Measurements from ENCODE around the gene METTL25. TPM values are rescaled to one million over a fixed set of nuclear protein-coding genes. Genes with fewer than 3 reads are reported as not detected.
A peak's percentile ranks its signal among the peaks of the same experiment; 100 is the strongest.

METTL25 gene
- 1 to 10 TPM; 8.3 to 8.6 TPM for total RNA-seq

GRCh38 chr12:82358200-82359114 is at the start of gene METTL25, which contains the start of gene CCDC59:
TSS of gene METTL25 (plus strand) at chr12:82358529. CDS start at chr12:82358566, 37 bp downstream.
TSS of gene CCDC59 (minus strand) at chr12:82358387. CDS start at chr12:82358376, 11 bp downstream.
- DNase-seq = peak; percentile 97
- ChIA-PET CTCF (interaction anchor here (0.8 to 3.6 kb wide), 12 partner anchors 9 to 326 kb away, joined by 3 to 28 read pairs (median 4); no protein-coding TSS in a partner anchor), POLR2A (no interaction called here)
- Mint-ChIP-seq H3K27me3 (no peaks in the 10 kb centered on the region), H3K27ac (peak within 1 kb of the TSS; percentile 99), H3K4me3 (peak within 1 kb of the TSS; percentile 91), H3K4me1 (peaks cover 38% of the 10 kb centered on the region), H3K9me3 (peaks cover 6% of the 10 kb centered on the region), H3K36me3 (ENCODE audit: low read depth) (peaks cover 28% of the 10 kb centered on the region)

DNA sequence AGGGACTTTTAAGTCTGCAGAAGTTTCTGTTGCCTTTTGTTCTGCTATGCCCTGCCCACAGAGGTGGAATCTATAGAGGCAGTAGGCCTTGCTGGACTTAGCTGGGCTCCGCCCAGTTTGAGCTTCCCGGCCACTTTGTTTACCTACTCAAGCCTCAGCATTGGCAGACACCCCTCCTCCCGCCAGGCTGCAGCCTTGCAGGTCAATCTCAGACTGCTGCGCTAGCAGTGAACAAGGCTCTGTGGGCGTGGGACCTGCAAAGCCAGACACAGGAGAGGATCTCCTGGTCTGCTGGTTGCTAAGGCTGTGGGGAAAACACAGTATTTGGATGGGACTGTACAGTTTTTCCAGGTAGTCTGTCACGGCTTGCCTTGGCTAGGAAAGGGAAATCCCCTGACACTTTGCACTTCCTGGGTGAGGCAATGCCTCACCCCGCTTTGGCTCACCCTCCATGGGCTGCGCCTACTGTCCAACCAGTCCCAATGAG is 43.9 kb upstream of the METTL25 start:
- ChIA-PET CTCF (no interaction called here), POLR2A (no interaction called here)
- Mint-ChIP-seq H3K27ac (no peak overlapping the region), H3K4me1 (no peaks in the 10 kb centered on the region), H3K27me3 (peaks cover 2% of the 10 kb centered on the region), H3K36me3 (ENCODE audit: low read depth) (no peaks in the 10 kb centered on the region), H3K4me3 (no peak overlapping the region), H3K9me3 (peaks cover 1% of the 10 kb centered on the region)
- no peak for DNase-seq

- peaks cover 2% of the 10 kb centered on the region for H3K27me3 Mint-ChIP-seq
- no peaks in the 10 kb centered on the region for H3K36me3 Mint-ChIP-seq (ENCODE audit: low read depth)
- no peak for DNase-seq
- H3K4me1 Mint-ChIP-seq = no peaks in the 10 kb centered on the region
- no peak overlapping the region for H3K4me3 Mint-ChIP-seq
- ChIA-PET POLR2A (no interaction called here), CTCF (no interaction called here)
- no peak overlapping the region for H3K27ac Mint-ChIP-seq
- no peaks in the 10 kb centered on the region for H3K9me3 Mint-ChIP-seq
Observed at GRCh38 chr12:82319276-82319675, 39.1 kb upstream of the METTL25 start.

- no peak overlapping the region for H3K4me3 Mint-ChIP-seq
- H3K36me3 Mint-ChIP-seq (ENCODE audit: low read depth) = no peaks in the 10 kb centered on the region
- no peak for DNase-seq
- no peaks in the 10 kb centered on the region for H3K9me3 Mint-ChIP-seq
- H3K27ac Mint-ChIP-seq = no peak overlapping the region
- CTCF ChIA-PET = no interaction called here
- peaks cover 2% of the 10 kb centered on the region for H3K27me3 Mint-ChIP-seq
- POLR2A ChIA-PET = no interaction called here
- no peaks in the 10 kb centered on the region for H3K4me1 Mint-ChIP-seq
Observed at GRCh38 chr12:82325540-82326336, 32.6 kb upstream of the METTL25 start.

GRCh38 chr12:82326905-82327503 is 31.3 kb upstream of the METTL25 start:
- no peaks in the 10 kb centered on the region for H3K36me3 Mint-ChIP-seq (ENCODE audit: low read depth)
- H3K4me1 Mint-ChIP-seq = no peaks in the 10 kb centered on the region
- no peaks in the 10 kb centered on the region for H3K9me3 Mint-ChIP-seq
- ChIA-PET CTCF (no interaction called here), POLR2A (no interaction called here)
- DNase-seq = no peak
- H3K27me3 Mint-ChIP-seq = peaks cover 2% of the 10 kb centered on the region
- no peak overlapping the region for H3K4me3 Mint-ChIP-seq
- H3K27ac Mint-ChIP-seq = no peak overlapping the region

- Mint-ChIP-seq H3K4me3 (no peak overlapping the region), H3K9me3 (no peaks in the 10 kb centered on the region), H3K36me3 (ENCODE audit: low read depth) (no peaks in the 10 kb centered on the region), H3K27ac (no peak overlapping the region), H3K27me3 (peaks cover 2% of the 10 kb centered on the region), H3K4me1 (no peaks in the 10 kb centered on the region)
- CTCF ChIA-PET = interaction anchor here (0.5 kb wide), 1 partner anchor 427 kb away, joined by 3 read pairs; no protein-coding TSS in a partner anchor
- POLR2A ChIA-PET = no interaction called here
- DNase-seq = no peak
Observed at GRCh38 chr12:82327861-82328260, 30.5 kb upstream of the METTL25 start.

GRCh38 chr12:82329508-82329907 is 28.8 kb upstream of the METTL25 start:
- DNase-seq = no peak
- H3K27me3 Mint-ChIP-seq = peaks cover 2% of the 10 kb centered on the region
- no peaks in the 10 kb centered on the region for H3K36me3 Mint-ChIP-seq (ENCODE audit: low read depth)
- no peak overlapping the region for H3K4me3 Mint-ChIP-seq
- no peaks in the 10 kb centered on the region for H3K9me3 Mint-ChIP-seq
- ChIA-PET CTCF (no interaction called here), POLR2A (no interaction called here)
- H3K4me1 Mint-ChIP-seq = no peaks in the 10 kb centered on the region
- H3K27ac Mint-ChIP-seq = no peak overlapping the region

DNA sequence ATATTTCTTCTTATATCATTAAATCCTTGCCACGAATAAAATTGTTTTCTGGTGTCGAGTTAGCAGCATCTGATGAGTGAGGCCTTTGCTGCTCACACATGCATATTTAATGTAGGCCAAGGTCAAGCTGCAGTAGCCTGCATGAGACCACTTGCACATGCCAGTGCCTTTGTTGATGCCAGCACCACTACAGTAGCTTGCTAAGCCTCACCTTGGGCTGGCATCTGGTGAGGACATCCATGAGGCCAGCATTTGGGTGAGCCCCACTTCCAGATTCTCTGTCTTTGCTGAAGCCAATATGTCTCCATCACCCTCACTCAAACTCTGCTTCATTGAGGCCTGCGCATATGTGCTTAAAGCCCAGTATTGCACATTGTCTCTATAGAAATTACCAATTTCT is 8.2 kb upstream of the METTL25 start:
- Mint-ChIP-seq H3K4me1 (no peaks in the 10 kb centered on the region), H3K27ac (no peak overlapping the region), H3K4me3 (no peak overlapping the region), H3K36me3 (ENCODE audit: low read depth) (peaks cover 14% of the 10 kb centered on the region), H3K27me3 (no peaks in the 10 kb centered on the region), H3K9me3 (no peaks in the 10 kb centered on the region)
- CTCF ChIA-PET = interaction anchor here (2.7 kb wide), 1 partner anchor 8 kb away, joined by 10 read pairs; the partner anchor contains the start of genes CCDC59 and METTL25
- POLR2A ChIA-PET = no interaction called here
- DNase-seq = no peak

DNA sequence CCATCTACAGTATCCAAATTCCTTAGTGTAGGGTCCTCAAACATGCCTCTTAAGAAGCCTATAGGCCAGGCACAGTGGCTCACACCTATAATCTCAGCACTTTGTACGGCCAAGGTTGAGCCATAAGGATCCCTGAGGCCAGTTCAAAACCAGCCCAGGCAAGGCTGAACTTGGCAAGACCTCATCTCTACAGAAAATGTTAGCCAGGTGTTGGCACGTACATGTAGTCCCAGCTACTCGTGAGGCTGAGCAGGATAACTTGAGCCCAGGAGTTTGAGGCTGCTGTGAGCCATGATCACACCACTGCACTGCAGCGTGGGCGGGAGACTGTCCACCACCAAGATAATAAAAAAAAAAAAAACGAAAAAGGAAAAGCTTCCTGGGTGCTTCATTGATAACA is 6.9 kb upstream of the METTL25 start:
- no peak overlapping the region for H3K4me3 Mint-ChIP-seq
- H3K27me3 Mint-ChIP-seq = no peaks in the 10 kb centered on the region
- H3K36me3 Mint-ChIP-seq (ENCODE audit: low read depth) = peaks cover 25% of the 10 kb centered on the region
- no peak for DNase-seq
- H3K27ac Mint-ChIP-seq = no peak overlapping the region
- peaks cover 12% of the 10 kb centered on the region for H3K4me1 Mint-ChIP-seq
- H3K9me3 Mint-ChIP-seq = no peaks in the 10 kb centered on the region
- POLR2A ChIA-PET = no interaction called here
- CTCF ChIA-PET = no interaction called here

DNA sequence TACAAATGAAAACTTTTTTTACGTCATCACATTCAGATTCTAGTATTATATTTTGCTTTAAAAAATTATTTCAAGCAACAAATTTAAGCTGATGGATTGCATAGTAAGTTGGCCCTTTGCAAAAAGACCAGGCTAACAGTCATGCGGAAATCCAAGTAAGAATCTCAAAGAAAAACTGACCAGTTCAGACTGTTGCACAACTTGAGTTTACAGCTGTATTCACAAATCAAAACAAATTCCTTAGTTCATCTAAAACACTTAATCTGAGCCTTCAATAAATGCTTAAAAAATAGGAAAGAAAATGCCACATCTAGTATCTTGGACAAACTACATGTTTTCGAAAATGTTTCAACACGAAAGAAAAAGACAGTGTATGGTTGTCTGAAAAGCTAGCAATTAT is 989 bp upstream of the METTL25 start:
- Mint-ChIP-seq H3K4me3 (peak overlapping the region; percentile 91), H3K27me3 (no peaks in the 10 kb centered on the region), H3K27ac (peak overlapping the region; percentile 99), H3K9me3 (peaks cover 6% of the 10 kb centered on the region), H3K4me1 (peaks cover 38% of the 10 kb centered on the region), H3K36me3 (ENCODE audit: low read depth) (peaks cover 33% of the 10 kb centered on the region)
- CTCF ChIA-PET = interaction anchor here (0.5 to 3.6 kb wide), 3 partner anchors 8 to 81 kb away, joined by 3 to 28 read pairs (median 10); no protein-coding TSS in a partner anchor
- POLR2A ChIA-PET = no interaction called here
- DNase-seq = no peak

GRCh38 chr12:82357845-82358199 is 507 bp upstream of the METTL25 start:
- Mint-ChIP-seq H3K9me3 (peaks cover 6% of the 10 kb centered on the region), H3K4me3 (peak overlapping the region; percentile 91), H3K27me3 (no peaks in the 10 kb centered on the region), H3K36me3 (ENCODE audit: low read depth) (peaks cover 33% of the 10 kb centered on the region), H3K4me1 (peaks cover 38% of the 10 kb centered on the region), H3K27ac (peak overlapping the region; percentile 99)
- POLR2A ChIA-PET = no interaction called here
- no peak for DNase-seq
- CTCF ChIA-PET = interaction anchor here (0.5 to 3.6 kb wide), 12 partner anchors 9 to 326 kb away, joined by 3 to 28 read pairs (median 4); no protein-coding TSS in a partner anchor

- H3K27me3 Mint-ChIP-seq = no peaks in the 10 kb centered on the region
- ChIA-PET CTCF (interaction anchor here (1.1 to 3.6 kb wide), 6 partner anchors 10 to 317 kb away, joined by 3 to 28 read pairs (median 9); no protein-coding TSS in a partner anchor), POLR2A (no interaction called here)
- peaks cover 26% of the 10 kb centered on the region for H3K36me3 Mint-ChIP-seq (ENCODE audit: low read depth)
- peak overlapping the region; percentile 99 for H3K27ac Mint-ChIP-seq
- peaks cover 6% of the 10 kb centered on the region for H3K9me3 Mint-ChIP-seq
- peak overlapping the region; percentile 91 for H3K4me3 Mint-ChIP-seq
- no peak for DNase-seq
- peaks cover 38% of the 10 kb centered on the region for H3K4me1 Mint-ChIP-seq
Observed at GRCh38 chr12:82359115-82359478, 768 bp downstream of the METTL25 start.
